K562 (cell line): ENCODE results near the gene MPND. TPM values are rescaled to one million over a fixed set of nuclear protein-coding genes. Genes with fewer than 3 reads are reported as not detected.

Experiments
- ATAC-seq: fragments of 200-7000 bp; cut with Tn5 transposase; 3 replicates; pipeline ENCODE4 v1.9.1; 2020; ENCODE audit warnings: moderate library complexity
- BruUV-seq: library from RNA; stranded (reverse); fragments of 400-500 nt; replicated peaks from 2 replicates; lab custom pipeline; 2021; lab: Mats Ljungman, UMichigan
- CTCF ChIA-PET: fragments of 300-600 bp; formaldehyde crosslinking; extraction: SDS; loops from one replicate; lab custom pipeline; 2021; ENCODE audit warnings: low intra/inter-chr PET ratio; lab: Yijun Ruan, JAX
- POLR2A ChIA-PET: fragments of 300-600, 350-650 bp; sonication (Branson Sonifier 250); formaldehyde crosslinking; extraction: SDS; loops from one replicate; lab custom pipeline; 2021; ENCODE audit warnings: antibody characterized with exemption, inconsistent platforms; lab: Yijun Ruan, JAX
- DNase-seq, 4 experiments: peaks; one replicate each; pipeline versions ENCODE4 v3.0.0 to v3.0.0-alpha.2; 2011 to 2018; ENCODE audit warnings: low spot score in 3 of 4, mixed read lengths in 3 of 4; ENCODE audit errors: extremely low read depth in 1 of 4
- FAIRE-seq: peaks from 2 replicates; lab custom pipeline; 2011; peaks lifted over from hg19 to GRCh38; lab: Jason Lieb, UNC
- H2AFZ ChIP-seq: 2 replicates; pipeline ENCODE4 v1.6.0; 2011; ENCODE audit warnings: low read depth, low read length, control low read depth, inconsistent platforms
- H3K27ac ChIP-seq: fragments of 200-600 bp; 3 replicates; pipeline ENCODE4 v1.8.0; 2011; ENCODE audit warnings: low read depth, mild to moderate bottlenecking, control low read depth, inconsistent platforms, low read length, moderate library complexity, mixed read lengths; ENCODE audit errors: extremely low read depth
- H3K27me3 ChIP-seq, 2 experiments: fragments of 300-600 bp in 1 of 2; 2 replicates in 1 of 2; 3 replicates in 1 of 2; pipeline versions ENCODE4 v1.6.0 to v1.8.0; 2011; ENCODE audit warnings: inconsistent platforms in 2 of 2, low read length in 2 of 2, mild to moderate bottlenecking in 1 of 2, mixed read lengths in 1 of 2, moderate library complexity in 1 of 2; ENCODE audit not compliant: control insufficient read depth in 2 of 2, insufficient read depth in 2 of 2
- H3K36me3 ChIP-seq: fragments of 300-600 bp; 3 replicates; pipeline ENCODE4 v1.8.0; 2011; ENCODE audit warnings: mild to moderate bottlenecking, low read length, inconsistent platforms; ENCODE audit not compliant: control insufficient read depth, insufficient read depth
- H3K4me1 ChIP-seq, 2 experiments: fragments of 200-600 bp in 1 of 2; replicated peaks in 1 of 2; 2 replicates in 1 of 2; 3 replicates in 1 of 2; pipeline versions ENCODE4 v1.5.1 to v1.8.0; 2011; ENCODE audit warnings: inconsistent platforms in 2 of 2, low read length in 2 of 2, mild to moderate bottlenecking in 1 of 2, mixed read lengths in 1 of 2, moderate library complexity in 1 of 2; ENCODE audit not compliant: control insufficient read depth in 2 of 2, insufficient read depth in 2 of 2
- H3K4me2 ChIP-seq: 2 replicates; pipeline ENCODE4 v1.6.1; 2011; ENCODE audit warnings: low read length, control low read depth, inconsistent platforms, mixed read lengths; ENCODE audit not compliant: insufficient read depth
- H3K4me3 ChIP-seq: fragments of 200-600 bp; sonication (generic), shearing (Covaris generic); 2 replicates; pipeline ENCODE4 v1.5.1; 2016; ENCODE audit warnings: control low read depth, inconsistent platforms
- H3K79me2 ChIP-seq: fragments of 200-600 bp; 3 replicates; pipeline ENCODE4 v1.8.0; 2011; ENCODE audit warnings: low read length, inconsistent platforms; ENCODE audit not compliant: control insufficient read depth, insufficient read depth
- H3K9ac ChIP-seq, 2 experiments: 2 replicates each; pipeline versions ENCODE4 v1.6.0 to v1.6.1; 2011; ENCODE audit warnings: low read depth in 2 of 2, low read length in 2 of 2, control low read depth in 1 of 2, inconsistent platforms in 1 of 2, mild to moderate bottlenecking in 1 of 2, mixed read lengths in 1 of 2; ENCODE audit not compliant: insufficient read depth in 1 of 2
- H3K9me1 ChIP-seq: one replicate; pipeline ENCODE4 v1.6.0; 2011; ENCODE audit warnings: inconsistent platforms, mild to moderate bottlenecking, low read length, moderate library complexity; ENCODE audit not compliant: control insufficient read depth, insufficient read depth
- H3K9me3 ChIP-seq: replicated peaks from 2 replicates; pipeline ENCODE4 v1.5.1; 2011; ENCODE audit warnings: low read depth, low read length, inconsistent platforms; ENCODE audit not compliant: control insufficient read depth, insufficient read depth
- H4K20me1 ChIP-seq: replicated peaks from 2 replicates; pipeline ENCODE4 v1.6.1; 2011; ENCODE audit warnings: low read length, inconsistent platforms, mixed read lengths; ENCODE audit not compliant: control insufficient read depth, insufficient read depth
- CTBP1 ChIP-seq: fragments of 450-650 bp; IDR thresholded peaks from 2 replicates; pipeline ENCODE4 v1.6.1; 2016; ENCODE audit warnings: borderline replicate concordance
- ZBTB33 ChIP-seq: sonication (generic); formaldehyde crosslinking; IDR thresholded peaks from 2 replicates; pipeline ENCODE4 v1.8.1; 2023; ENCODE audit warnings: mild to moderate bottlenecking, missing genetic modification reagents
- WGBS: fragments of 100-300 bp; shearing (Covaris generic); methylation state at CpG from one replicate; pipeline ENCODE4 v1.1.6; 2016; ENCODE audit warnings: low coverage, mixed read lengths; ENCODE audit not compliant: insufficient coverage; ENCODE audit errors: missing lambda C conversion rate; 5-methylcytosine and 5-hydroxymethylcytosine counted together
- in situ Hi-C: fragments of 300-500 bp; cut with MboI; formaldehyde crosslinking; loops from 4 replicates; pipeline ENCODE4 v1.15.0; 2018; ENCODE audit warnings: inconsistent platforms, mixed read lengths
- intact Hi-C: fragments of 100-400 bp; cut with micrococcal nuclease; formaldehyde crosslinking; loops from 2 replicates; pipeline ENCODE4 v1.14.2; 2022
- polyA plus RNA-seq, 8 experiments: library from polyadenylated mRNA; depleted of rRNA in 4 of 8; stranded (reverse) in 5 of 8; unstranded in 3 of 8; fragments of >200 nt; fragmentation: Nextera tagmentation in 2 of 8; fragmentation: Illumina TruSeq in 1 of 8; extraction: Ambion mirVana in 2 of 8; extraction: Trizol in 1 of 8; gene quantifications; 2 replicates each; pipeline versions ENCODE4 v1.2.1 to v1.2.3, GENCODE V29; 2011 to 2014; ENCODE audit warnings: inconsistent platforms in 1 of 8, missing spikeins in 1 of 8
- total RNA-seq, 7 experiments: library from RNA; depleted of rRNA in 6 of 7; stranded (reverse); fragments of >200 nt in 6 of 7; fragmentation: Illumina TruSeq in 2 of 7; extraction: Trizol in 2 of 7; gene quantifications; 2 replicates each; pipeline versions ENCODE4 v1.2.1 to v1.2.3, GENCODE V29; 2011 to 2021; ENCODE audit warnings: low replicate concordance in 1 of 7
- TF ChIP-seq, protein P1 (sequence below): fragments of 250-450 bp; sonication (Bioruptor Pico); IDR thresholded peaks from 2 replicates; pipeline ENCODE4 v1.5.0; 2021; ENCODE audit warnings: mild to moderate bottlenecking, moderate library complexity

The MPND gene
- total and polyA plus RNA-seq, 9 of the 15 experiments (the other 6 are each of a cell fraction or from before 2014, with no cell fraction given), result 0.25 to 14.0 (median 3.9) TPM

GRCh38 chr19:4378886-4379285 is 35.5 kb downstream of the MPND start:
- DNase-seq, result no peak
- peaks cover 88% of the 10 kb centered on the region for H3K79me2 ChIP-seq
- H3K4me2 ChIP-seq, result no peak overlapping the region
- H3K9me3 ChIP-seq, result no peaks in the 10 kb centered on the region
- H3K27me3 ChIP-seq, result no peaks in the 10 kb centered on the region
- in situ Hi-C loops (no loop called here), intact Hi-C loops (no loop called here)
- no TSS peak for BruUV-seq
- no peaks in the 10 kb centered on the region for H3K9me1 ChIP-seq
- TF ChIP-seq, protein P1, sequence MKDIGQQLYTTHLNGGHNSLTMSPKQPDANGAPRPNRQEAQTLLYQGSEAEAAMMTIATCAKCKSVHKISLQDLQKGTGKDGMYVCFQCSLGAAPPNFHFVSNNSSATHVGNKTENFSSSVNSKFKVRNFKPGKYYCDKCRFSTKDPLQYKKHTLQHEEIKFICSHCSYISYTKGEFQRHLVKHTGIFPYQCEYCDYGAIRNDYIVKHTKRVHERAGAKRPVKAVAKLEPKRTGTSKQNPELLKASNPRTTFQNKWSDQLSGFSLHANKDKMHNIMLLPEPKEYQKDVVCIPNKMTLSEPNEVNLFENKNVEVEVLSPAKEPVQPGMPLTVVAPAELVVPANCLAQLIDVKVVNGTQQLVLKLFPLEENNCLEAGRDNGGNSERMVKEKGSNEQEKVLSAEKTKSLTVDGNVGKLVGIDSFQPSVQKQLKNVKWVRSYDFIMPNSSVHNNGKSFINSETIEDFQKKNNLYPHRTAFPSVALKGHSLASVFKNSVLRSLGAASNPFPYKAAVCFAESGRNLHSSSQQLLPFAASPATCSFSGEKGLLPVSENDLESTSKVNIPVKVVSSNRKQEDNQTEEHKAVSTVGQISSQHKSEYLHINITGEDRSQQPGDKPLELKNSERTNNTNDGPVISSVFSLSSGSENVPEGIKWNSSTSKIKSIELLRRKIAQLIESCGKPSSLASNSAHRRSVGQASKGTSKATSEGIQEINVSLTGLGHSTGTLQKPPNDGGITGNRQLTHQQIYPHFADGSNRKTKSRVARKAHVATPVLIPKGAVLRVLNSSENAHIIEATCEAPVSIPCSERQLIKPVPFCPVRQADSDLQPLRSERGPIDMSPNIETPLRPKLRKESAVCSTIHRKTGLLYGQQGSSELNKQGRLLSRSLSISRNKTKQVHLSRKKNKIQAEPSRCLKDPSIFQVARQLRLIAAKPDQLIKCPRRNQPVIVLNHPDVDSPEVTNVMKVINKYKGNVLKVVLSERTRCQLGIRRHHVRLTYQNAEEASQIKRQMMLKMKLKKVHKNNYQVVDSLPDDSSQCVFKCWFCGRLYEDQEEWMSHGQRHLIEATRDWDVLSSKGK (CRISPR knock-in tag), result no peak
- TF ChIP-seq CTBP1 (no peak), ZBTB33 (peak; percentile 15; the same call in 1 of the 2 replicates)
- 89% methylated on average over 11 of the region's 11 CpGs for WGBS
- no peak overlapping the region for H2AFZ ChIP-seq
- no peak overlapping the region; a peak in 1 of 4 replicates for H3K9ac ChIP-seq
- FAIRE-seq, result no peak
- ChIA-PET POLR2A (interaction anchor here (1.0 to 4.1 kb wide), 3 partner anchors 9 to 16 kb away, joined by 3 to 16 read pairs (median 6); no protein-coding TSS in a partner anchor), CTCF (no interaction called here)
- peaks cover 65 to 84% of the 10 kb centered on the region in 2 experiments for H3K4me1 ChIP-seq
- H3K27ac ChIP-seq, result no peak overlapping the region
- ATAC-seq, result no peak
- peaks cover 44% of the 10 kb centered on the region; the same call in 2 of the 3 replicates for H3K36me3 ChIP-seq
- peaks cover 21% of the 10 kb centered on the region for H4K20me1 ChIP-seq
- H3K4me3 ChIP-seq, result no peak overlapping the region
